ENCODE results near the gene BMP6.

Gene BMP6

GRCh38 chr6:7859591-7859990, 133.7 kb downstream of the BMP6 start:
- Mint-ChIP-seq H3K27me3 (ENCODE audit: low read depth, poor library complexity) (peaks cover 16% of the 10 kb centered on the region), H3K4me3 (no peak overlapping the region), H3K9me3 (peaks cover 10% of the 10 kb centered on the region), H3K4me1 (peaks cover 17% of the 10 kb centered on the region), H3K27ac (peak overlapping the region; percentile 19), H3K36me3 (ENCODE audit: low read depth) (peaks cover 11% of the 10 kb centered on the region)
- no peak for DNase-seq
- no peak for TF ChIP-seq CTCF (IDR thresholded peaks at IDR 0.05)

GRCh38 chr6:7865781-7866180, 139.9 kb downstream of the BMP6 start:
- peaks cover 12% of the 10 kb centered on the region for H3K27me3 Mint-ChIP-seq (ENCODE audit: low read depth, poor library complexity)
- no peak for TF ChIP-seq CTCF (IDR thresholded peaks at IDR 0.05)
- H3K9me3 Mint-ChIP-seq: no peaks in the 10 kb centered on the region
- H3K4me1 Mint-ChIP-seq: peaks cover 27% of the 10 kb centered on the region
- no peak overlapping the region for H3K27ac Mint-ChIP-seq
- DNase-seq: no peak
- H3K4me3 Mint-ChIP-seq: no peak overlapping the region
- peaks cover 15% of the 10 kb centered on the region for H3K36me3 Mint-ChIP-seq (ENCODE audit: low read depth)

GRCh38 chr6:7866526-7866925, 140.6 kb downstream of the BMP6 start:
- Mint-ChIP-seq H3K27ac (no peak overlapping the region), H3K9me3 (no peaks in the 10 kb centered on the region), H3K36me3 (ENCODE audit: low read depth) (peaks cover 15% of the 10 kb centered on the region), H3K4me3 (peak overlapping the region; percentile 18), H3K4me1 (peaks cover 27% of the 10 kb centered on the region), H3K27me3 (ENCODE audit: low read depth, poor library complexity) (peaks cover 10% of the 10 kb centered on the region)
- no peak for DNase-seq
- TF ChIP-seq CTCF (IDR thresholded peaks at IDR 0.05): no peak

GRCh38 chr6:7868926-7869325, 143.0 kb downstream of the BMP6 start:
- no peak for TF ChIP-seq CTCF (IDR thresholded peaks at IDR 0.05)
- no peak for DNase-seq
- Mint-ChIP-seq H3K27me3 (ENCODE audit: low read depth, poor library complexity) (peaks cover 4% of the 10 kb centered on the region), H3K4me3 (no peak overlapping the region), H3K36me3 (ENCODE audit: low read depth) (peaks cover 15% of the 10 kb centered on the region), H3K27ac (no peak overlapping the region), H3K9me3 (peaks cover 13% of the 10 kb centered on the region), H3K4me1 (peaks cover 27% of the 10 kb centered on the region)

GRCh38 chr6:7878401-7878964, 152.6 kb downstream of the BMP6 start:
- peaks cover 8% of the 10 kb centered on the region for H3K9me3 Mint-ChIP-seq
- H3K36me3 Mint-ChIP-seq (ENCODE audit: low read depth): peaks cover 39% of the 10 kb centered on the region
- H3K27me3 Mint-ChIP-seq (ENCODE audit: low read depth, poor library complexity): no peaks in the 10 kb centered on the region
- DNase-seq: no peak
- H3K27ac Mint-ChIP-seq: peak overlapping the region; percentile 58
- H3K4me1 Mint-ChIP-seq: peaks cover 6% of the 10 kb centered on the region
- TF ChIP-seq CTCF (IDR thresholded peaks at IDR 0.05): no peak
- H3K4me3 Mint-ChIP-seq: no peak overlapping the region

GRCh38 chr6:7879043-7879442, 153.1 kb downstream of the BMP6 start:
- no peak for DNase-seq
- no peaks in the 10 kb centered on the region for H3K27me3 Mint-ChIP-seq (ENCODE audit: low read depth, poor library complexity)
- peaks cover 3% of the 10 kb centered on the region for H3K9me3 Mint-ChIP-seq
- peaks cover 39% of the 10 kb centered on the region for H3K36me3 Mint-ChIP-seq (ENCODE audit: low read depth)
- H3K27ac Mint-ChIP-seq: no peak overlapping the region
- H3K4me3 Mint-ChIP-seq: no peak overlapping the region
- peaks cover 6% of the 10 kb centered on the region for H3K4me1 Mint-ChIP-seq
- TF ChIP-seq CTCF (IDR thresholded peaks at IDR 0.05): no peak
